ENCODE results near the gene ITIH3. TPM values are rescaled to one million over a fixed set of nuclear protein-coding genes. Genes with fewer than 3 reads are reported as not detected.

Gene ITIH3
- total RNA-seq, 1 donor from 2014 or later: 0.59 TPM

DNA sequence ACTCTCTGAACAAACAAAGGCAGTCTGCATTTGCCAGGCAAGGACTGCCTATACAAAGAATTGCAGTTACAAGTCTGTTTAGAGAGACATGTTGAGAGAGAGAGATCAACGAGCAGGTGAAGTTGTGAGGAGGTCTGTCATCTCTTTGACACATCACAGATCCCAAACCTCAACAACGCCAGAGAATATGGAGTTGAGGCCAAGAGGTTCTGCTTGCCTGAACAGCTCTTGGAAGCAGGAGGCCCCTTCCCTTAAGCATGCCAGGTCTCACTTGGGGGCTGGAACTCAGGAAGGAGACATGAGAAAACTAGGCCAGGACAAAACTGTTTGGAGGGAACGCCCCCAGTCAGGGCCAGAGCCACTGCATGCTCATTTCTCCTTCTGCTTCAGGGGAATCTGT lies 62.5 kb downstream of the ITIH3 start:
- DNase-seq (ENCODE audit: extremely low spot score, unreplicated experiment): no peak
- Mint-ChIP-seq H3K36me3 (ENCODE audit: unreplicated experiment) (peaks cover 8% of the 10 kb centered on the region), H3K27me3 (ENCODE audit: unreplicated experiment) (no peaks in the 10 kb centered on the region), H3K9me3 (ENCODE audit: unreplicated experiment) (no peaks in the 10 kb centered on the region), H3K4me3 (ENCODE audit: unreplicated experiment) (no peak overlapping the region), H3K27ac (ENCODE audit: unreplicated experiment) (no peak overlapping the region), H3K4me1 (ENCODE audit: unreplicated experiment) (no peaks in the 10 kb centered on the region)
- TF ChIP-seq, protein P1, sequence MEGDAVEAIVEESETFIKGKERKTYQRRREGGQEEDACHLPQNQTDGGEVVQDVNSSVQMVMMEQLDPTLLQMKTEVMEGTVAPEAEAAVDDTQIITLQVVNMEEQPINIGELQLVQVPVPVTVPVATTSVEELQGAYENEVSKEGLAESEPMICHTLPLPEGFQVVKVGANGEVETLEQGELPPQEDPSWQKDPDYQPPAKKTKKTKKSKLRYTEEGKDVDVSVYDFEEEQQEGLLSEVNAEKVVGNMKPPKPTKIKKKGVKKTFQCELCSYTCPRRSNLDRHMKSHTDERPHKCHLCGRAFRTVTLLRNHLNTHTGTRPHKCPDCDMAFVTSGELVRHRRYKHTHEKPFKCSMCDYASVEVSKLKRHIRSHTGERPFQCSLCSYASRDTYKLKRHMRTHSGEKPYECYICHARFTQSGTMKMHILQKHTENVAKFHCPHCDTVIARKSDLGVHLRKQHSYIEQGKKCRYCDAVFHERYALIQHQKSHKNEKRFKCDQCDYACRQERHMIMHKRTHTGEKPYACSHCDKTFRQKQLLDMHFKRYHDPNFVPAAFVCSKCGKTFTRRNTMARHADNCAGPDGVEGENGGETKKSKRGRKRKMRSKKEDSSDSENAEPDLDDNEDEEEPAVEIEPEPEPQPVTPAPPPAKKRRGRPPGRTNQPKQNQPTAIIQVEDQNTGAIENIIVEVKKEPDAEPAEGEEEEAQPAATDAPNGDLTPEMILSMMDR (IDR thresholded peaks at IDR 0.05): no peak

DNA sequence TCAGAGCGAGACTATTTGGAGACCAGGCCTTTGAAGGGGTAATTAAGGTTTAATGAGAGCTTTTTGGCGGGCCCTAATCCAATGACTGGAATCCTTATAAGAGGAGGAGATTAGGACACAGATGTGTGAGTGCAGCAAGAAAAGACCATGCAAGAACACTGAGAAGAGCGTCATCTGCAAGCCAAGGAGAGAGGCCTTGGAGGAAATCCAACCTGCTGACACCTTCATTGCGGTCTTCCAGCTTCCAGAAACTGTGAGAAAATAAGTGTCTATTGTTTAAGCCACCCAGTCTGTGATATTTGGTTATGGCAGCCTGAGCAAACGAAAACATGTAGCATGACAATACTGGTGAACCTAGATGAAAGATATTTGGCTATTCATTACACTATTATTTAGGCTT lies 63.3 kb downstream of the ITIH3 start:
- peaks cover 8% of the 10 kb centered on the region for H3K36me3 Mint-ChIP-seq (ENCODE audit: unreplicated experiment)
- no peaks in the 10 kb centered on the region for H3K4me1 Mint-ChIP-seq (ENCODE audit: unreplicated experiment)
- no peaks in the 10 kb centered on the region for H3K27me3 Mint-ChIP-seq (ENCODE audit: unreplicated experiment)
- no peak overlapping the region for H3K4me3 Mint-ChIP-seq (ENCODE audit: unreplicated experiment)
- H3K27ac Mint-ChIP-seq (ENCODE audit: unreplicated experiment): no peak overlapping the region
- H3K9me3 Mint-ChIP-seq (ENCODE audit: unreplicated experiment): no peaks in the 10 kb centered on the region
- TF ChIP-seq, protein P1 (IDR thresholded peaks at IDR 0.05): no peak
- no peak for DNase-seq (ENCODE audit: extremely low spot score, unreplicated experiment)

Small RNA genes lying within 50 kb of the gene (microRNA-seq; reads per million reads assigned to microRNA genes)
- gene MIR8064 (ENCODE audit: unreplicated experiment): not detected

Other genes starting within 250 kb of the ITIH3 start
- gene PBRM1, start 108.9 kb upstream of the ITIH3 start, total RNA-seq: 74.5 and 78.3 TPM in 2 replicates
- 65.8 and 69.8 TPM in 2 replicates for gene GNL3, start 108.8 kb upstream of the ITIH3 start, total RNA-seq
- gene GLT8D1, start 89.0 kb upstream of the ITIH3 start, total RNA-seq: 86.3 and 97.4 TPM in 2 replicates
- gene SPCS1, start 88.7 kb upstream of the ITIH3 start, total RNA-seq: 120 and 124 TPM in 2 replicates
- 17.3 and 23.1 TPM in 2 replicates for gene NEK4, start 23.9 kb upstream of the ITIH3 start, total RNA-seq
- gene ITIH1, start 17.2 kb upstream of the ITIH3 start, total RNA-seq: not detected in 2 replicates
- 7.1 and 7.2 TPM in 2 replicates for gene ITIH4, start 35.9 kb downstream of the ITIH3 start, total RNA-seq
- 2.0 and 6.2 TPM in 2 replicates for gene MUSTN1, start 40.2 kb downstream of the ITIH3 start, total RNA-seq
- gene STIMATE, start 102.8 kb downstream of the ITIH3 start, total RNA-seq: 22.9 and 25.3 TPM in 2 replicates

All from osteocyte (in vitro differentiated cells).